ENCODE results near the gene ALG13. TPM values are rescaled to one million over a fixed set of nuclear protein-coding genes. Genes with fewer than 3 reads are reported as not detected.

ALG13 gene
- total RNA-seq, 4 donors from 2014 or later = 38.4 to 82.8 (median 53.2) TPM

GRCh38 chrX:111743316-111743715 lies 62.3 kb downstream of the ALG13 start:
- DNase-seq (ENCODE audit: low spot score in 2 of 2) = no peak
- TF ChIP-seq CTCF (IDR thresholded peaks at IDR 0.05) (no peak), POLR2A (IDR thresholded peaks at IDR 0.05) (no peak), EP300 (IDR thresholded peaks at IDR 0.05) (no peak)
- 82 to 98% methylated on average over 2 of the region's 2 CpGs for WGBS, 2 donors
- peaks cover 0 to 43% (median 0%) of the 10 kb centered on the region in 3 donors for H3K36me3 ChIP-seq
- no peaks in the 10 kb centered on the region for H3K9me3 ChIP-seq
- no peak overlapping the region for H3K27ac ChIP-seq
- H3K4me3 ChIP-seq = no peak overlapping the region
- H3K27me3 ChIP-seq = peaks cover 0 to 7% of the 10 kb centered on the region in 2 donors
- no peaks in the 10 kb centered on the region for H3K4me1 ChIP-seq

- no peaks in the 10 kb centered on the region for H3K9me3 ChIP-seq
- DNase-seq (ENCODE audit: low spot score in 2 of 2) = no peak
- peaks cover 0 to 41% (median 0%) of the 10 kb centered on the region in 3 donors for H3K36me3 ChIP-seq
- H3K27ac ChIP-seq = no peak overlapping the region
- no peak overlapping the region for H3K4me3 ChIP-seq
- no peaks in the 10 kb centered on the region for H3K27me3 ChIP-seq
- H3K4me1 ChIP-seq = no peaks in the 10 kb centered on the region
- WGBS, 2 donors = 85 to 92% methylated on average over 2 of the region's 2 CpGs
- no peak for TF ChIP-seq EP300 (IDR thresholded peaks at IDR 0.05)
- TF ChIP-seq POLR2A (IDR thresholded peaks at IDR 0.05) = no peak
- TF ChIP-seq CTCF (IDR thresholded peaks at IDR 0.05) = no peak
Observed at GRCh38 chrX:111756486-111756885, 75.5 kb downstream of the ALG13 start.

- TF ChIP-seq EP300 (IDR thresholded peaks at IDR 0.05) (no peak), POLR2A (IDR thresholded peaks at IDR 0.05) (no peak), CTCF (IDR thresholded peaks at IDR 0.05) (no peak)
- WGBS, 2 donors = 97 to 100% methylated on average over 2 of the region's 2 CpGs
- H3K36me3 ChIP-seq = peaks cover 0 to 15% (median 0%) of the 10 kb centered on the region in 3 donors
Observed at GRCh38 chrX:111759686-111760085, 78.7 kb downstream of the ALG13 start.

GRCh38 chrX:111761578-111762135 lies 80.7 kb downstream of the ALG13 start:
- H3K36me3 ChIP-seq = peaks cover 0 to 26% (median 0%) of the 10 kb centered on the region in 3 donors
- TF ChIP-seq EP300 (IDR thresholded peaks at IDR 0.05) (no peak), POLR2A (IDR thresholded peaks at IDR 0.05) (no peak), CTCF (IDR thresholded peaks at IDR 0.05) (no peak)
- no peak overlapping the region for H3K27ac ChIP-seq
- whole genome bisulfite sequencing, 2 donors = 68 to 95% methylated on average over 3 of the region's 3 CpGs
- H3K27me3 ChIP-seq = peaks cover 0 to 9% of the 10 kb centered on the region in 2 donors
- no peaks in the 10 kb centered on the region for H3K4me1 ChIP-seq
- no peak overlapping the region for H3K4me3 ChIP-seq
- DNase-seq (ENCODE audit: low spot score in 2 of 2) = no peak
- no peaks in the 10 kb centered on the region for H3K9me3 ChIP-seq

More at GRCh38 chrX:111759686-111760085, 78.7 kb downstream of the ALG13 start:
- peaks cover 0 to 4% of the 10 kb centered on the region in 2 donors for H3K27me3 ChIP-seq
- no peaks in the 10 kb centered on the region for H3K9me3 ChIP-seq
- no peak overlapping the region for H3K27ac ChIP-seq
- no peaks in the 10 kb centered on the region for H3K4me1 ChIP-seq
- DNase-seq (ENCODE audit: low spot score in 2 of 2) = no peak
- H3K4me3 ChIP-seq = no peak overlapping the region

- H3K27ac ChIP-seq = no peak overlapping the region
- H3K4me1 ChIP-seq = no peaks in the 10 kb centered on the region
- peaks cover 0 to 4% of the 10 kb centered on the region in 2 donors for H3K27me3 ChIP-seq
- WGBS, 2 donors = 82 to 88% methylated on average over 1 of the region's 1 CpG
- H3K36me3 ChIP-seq = no peaks in the 10 kb centered on the region
- DNase-seq (ENCODE audit: low spot score in 2 of 2) = no peak
- H3K4me3 ChIP-seq = no peak overlapping the region
- H3K9me3 ChIP-seq = no peaks in the 10 kb centered on the region
- TF ChIP-seq EP300 (IDR thresholded peaks at IDR 0.05) (no peak), POLR2A (IDR thresholded peaks at IDR 0.05) (no peak)
Observed at GRCh38 chrX:111778591-111778990, 97.6 kb downstream of the ALG13 start.

Measured in tibial nerve (tissue), 4 donors.